Epithelial cell of proximal tubule (primary cell): ENCODE data around the gene HDAC6. TPM values are rescaled to one million over a fixed set of nuclear protein-coding genes. Genes with fewer than 3 reads are reported as not detected.

Source experiments
- DNase-seq: peaks from one replicate; pipeline ENCODE4 v3.0.0-alpha.2; 2011; ENCODE audit warnings: low read depth
- H3K4me3 ChIP-seq: 2 replicates; pipeline ENCODE4 v1.5.1; 2011; ENCODE audit warnings: low read depth, mild to moderate bottlenecking, low read length
- CTCF ChIP-seq: conservative IDR thresholded peaks from 2 replicates; pipeline ENCODE4 v1.5.1; 2012; ENCODE audit warnings: low read depth, mild to moderate bottlenecking, low read length
- total RNA-seq: library from RNA; depleted of rRNA; stranded (reverse); fragments of >200 nt; gene quantifications from 2 replicates; pipeline ENCODE4 v1.2.3, GENCODE V29; 2015

HDAC6 gene
- total RNA-seq, 1 donor from 2014 or later: 30.8 TPM

GRCh38 chrX:48770296-48770695, 31.6 kb upstream of the HDAC6 start:
- DNase-seq: no peak
- no peak for TF ChIP-seq CTCF

GRCh38 chrX:48772602-48773001, 29.3 kb upstream of the HDAC6 start:
- H3K4me3 ChIP-seq: no peak overlapping the region
- no peak for DNase-seq
- TF ChIP-seq CTCF: no peak

More at GRCh38 chrX:48770296-48770695, 31.6 kb upstream of the HDAC6 start:
- no peak overlapping the region for H3K4me3 ChIP-seq

- no peak for TF ChIP-seq CTCF
- DNase-seq: no peak
- H3K4me3 ChIP-seq: no peak overlapping the region
These were observed 24.9 kb upstream of the HDAC6 start for GRCh38 chrX:48776818-48777439.

GRCh38 chrX:48779399-48779798, 22.5 kb upstream of the HDAC6 start:
- DNase-seq: no peak
- no peak overlapping the region for H3K4me3 ChIP-seq
- TF ChIP-seq CTCF: no peak

- DNase-seq: no peak
- no peak overlapping the region for H3K4me3 ChIP-seq
- no peak for TF ChIP-seq CTCF
These were observed 20.2 kb upstream of the HDAC6 start for GRCh38 chrX:48781705-48782104.

GRCh38 chrX:48782216-48782615, 19.7 kb upstream of the HDAC6 start:
- no peak for TF ChIP-seq CTCF
- DNase-seq: no peak
- H3K4me3 ChIP-seq: no peak overlapping the region

GRCh38 chrX:48782795-48783194, 19.1 kb upstream of the HDAC6 start:
- no peak for TF ChIP-seq CTCF
- no peak overlapping the region for H3K4me3 ChIP-seq
- no peak for DNase-seq
